ENCODE data around the gene NFKBIZ. TPM values are rescaled to one million over a fixed set of nuclear protein-coding genes. Genes with fewer than 3 reads are reported as not detected.

NFKBIZ gene
- total and polyA plus RNA-seq, 9 of the 15 experiments (the other 6 are each of a cell fraction or from before 2014, with no cell fraction given), result 1.2 to 13.7 (median 5.7) TPM

- no peak for TF ChIP-seq OTX1 (CRISPR knock-in tag; IDR thresholded peaks at IDR 0.05)
- TF ChIP-seq ZNF707 (CRISPR knock-in tag; conservative IDR thresholded peaks at IDR 0.05), result no peak
- no peak for TF ChIP-seq SUPT5H (IDR thresholded peaks at IDR 0.05)
- TF ChIP-seq NR4A1 (CRISPR knock-in tag; IDR thresholded peaks at IDR 0.05), result no peak
- no peak for TF ChIP-seq NR4A1 (tag; IDR thresholded peaks at IDR 0.05)
- TF ChIP-seq CBFA2T3 (IDR thresholded peaks at IDR 0.05), result peak; percentile 71
- peak; percentile 52 for TF ChIP-seq CXXC5 (CRISPR knock-in tag; IDR thresholded peaks at IDR 0.05)
- TF ChIP-seq, protein P1, sequence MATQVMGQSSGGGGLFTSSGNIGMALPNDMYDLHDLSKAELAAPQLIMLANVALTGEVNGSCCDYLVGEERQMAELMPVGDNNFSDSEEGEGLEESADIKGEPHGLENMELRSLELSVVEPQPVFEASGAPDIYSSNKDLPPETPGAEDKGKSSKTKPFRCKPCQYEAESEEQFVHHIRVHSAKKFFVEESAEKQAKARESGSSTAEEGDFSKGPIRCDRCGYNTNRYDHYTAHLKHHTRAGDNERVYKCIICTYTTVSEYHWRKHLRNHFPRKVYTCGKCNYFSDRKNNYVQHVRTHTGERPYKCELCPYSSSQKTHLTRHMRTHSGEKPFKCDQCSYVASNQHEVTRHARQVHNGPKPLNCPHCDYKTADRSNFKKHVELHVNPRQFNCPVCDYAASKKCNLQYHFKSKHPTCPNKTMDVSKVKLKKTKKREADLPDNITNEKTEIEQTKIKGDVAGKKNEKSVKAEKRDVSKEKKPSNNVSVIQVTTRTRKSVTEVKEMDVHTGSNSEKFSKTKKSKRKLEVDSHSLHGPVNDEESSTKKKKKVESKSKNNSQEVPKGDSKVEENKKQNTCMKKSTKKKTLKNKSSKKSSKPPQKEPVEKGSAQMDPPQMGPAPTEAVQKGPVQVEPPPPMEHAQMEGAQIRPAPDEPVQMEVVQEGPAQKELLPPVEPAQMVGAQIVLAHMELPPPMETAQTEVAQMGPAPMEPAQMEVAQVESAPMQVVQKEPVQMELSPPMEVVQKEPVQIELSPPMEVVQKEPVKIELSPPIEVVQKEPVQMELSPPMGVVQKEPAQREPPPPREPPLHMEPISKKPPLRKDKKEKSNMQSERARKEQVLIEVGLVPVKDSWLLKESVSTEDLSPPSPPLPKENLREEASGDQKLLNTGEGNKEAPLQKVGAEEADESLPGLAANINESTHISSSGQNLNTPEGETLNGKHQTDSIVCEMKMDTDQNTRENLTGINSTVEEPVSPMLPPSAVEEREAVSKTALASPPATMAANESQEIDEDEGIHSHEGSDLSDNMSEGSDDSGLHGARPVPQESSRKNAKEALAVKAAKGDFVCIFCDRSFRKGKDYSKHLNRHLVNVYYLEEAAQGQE (IDR thresholded peaks at IDR 0.05; ENCODE audit: borderline replicate concordance), result no peak
- TF ChIP-seq, protein P1 (CRISPR knock-in tag; IDR thresholded peaks at IDR 0.05; ENCODE audit: low read depth), result no peak
- TF ChIP-seq, protein P2, sequence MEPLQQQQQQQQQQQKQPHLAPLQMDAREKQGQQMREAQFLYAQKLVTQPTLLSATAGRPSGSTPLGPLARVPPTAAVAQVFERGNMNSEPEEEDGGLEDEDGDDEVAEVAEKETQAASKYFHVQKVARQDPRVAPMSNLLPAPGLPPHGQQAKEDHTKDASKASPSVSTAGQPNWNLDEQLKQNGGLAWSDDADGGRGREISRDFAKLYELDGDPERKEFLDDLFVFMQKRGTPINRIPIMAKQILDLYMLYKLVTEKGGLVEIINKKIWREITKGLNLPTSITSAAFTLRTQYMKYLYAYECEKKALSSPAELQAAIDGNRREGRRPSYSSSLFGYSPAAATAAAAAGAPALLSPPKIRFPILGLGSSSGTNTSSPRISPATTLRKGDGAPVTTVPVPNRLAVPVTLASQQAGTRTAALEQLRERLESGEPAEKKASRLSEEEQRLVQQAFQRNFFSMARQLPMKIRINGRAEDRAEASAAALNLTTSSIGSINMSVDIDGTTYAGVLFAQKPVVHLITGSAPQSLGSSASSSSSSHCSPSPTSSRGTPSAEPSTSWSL (CRISPR knock-in tag; IDR thresholded peaks at IDR 0.05; ENCODE audit: borderline replicate concordance), result no peak
- no peak for TF ChIP-seq NR1H2 (CRISPR knock-in tag; IDR thresholded peaks at IDR 0.05)
- TF ChIP-seq ARID4B (CRISPR knock-in tag; IDR thresholded peaks at IDR 0.05), result no peak
- no peak for TF ChIP-seq CHD1 (IDR thresholded peaks at IDR 0.05; ENCODE audit: low read length)
- no peak for TF ChIP-seq KDM4B (IDR thresholded peaks at IDR 0.05; ENCODE audit: borderline replicate concordance in 2 of 2, low read depth in 1 of 2)
Observed at GRCh38 chr3:101850246-101851051, 1.1 kb downstream of the NFKBIZ start (continued).
